Measurements from ENCODE around the gene MGAT2. TPM values are rescaled to one million over a fixed set of nuclear protein-coding genes. Genes with fewer than 3 reads are reported as not detected.
"Not testable (repeated sequence)": the region's sequence is repeated elsewhere in the genome, so short reads cannot be mapped to it uniquely, and the experiment has no call there.

The MGAT2 gene
- total RNA-seq, 4 donors from 2014 or later: 13.9 to 28.0 (median 19.7) TPM

DNA sequence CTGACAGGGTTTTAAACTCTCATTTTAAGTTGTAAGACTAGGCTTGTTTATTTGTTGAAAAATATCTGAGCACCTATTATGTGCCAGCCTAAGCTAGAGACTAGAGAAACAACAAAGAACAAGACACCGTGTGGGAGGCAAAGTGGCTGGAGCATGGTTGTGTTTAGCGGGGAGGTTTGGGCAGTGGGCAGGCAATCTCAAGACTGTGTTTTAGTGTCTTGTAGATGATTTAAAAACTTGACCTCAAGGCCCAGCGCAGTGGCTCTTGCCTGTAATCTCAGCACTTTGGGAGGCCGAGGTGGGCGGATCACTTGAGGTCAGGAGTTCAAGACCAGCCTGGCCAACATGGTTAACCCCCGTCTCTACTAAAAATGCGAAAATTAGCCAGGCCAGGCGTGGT is 7.9 kb upstream of the MGAT2 start:
- DNase-seq: no peak
- no peak for TF ChIP-seq POLR2A (IDR thresholded peaks at IDR 0.05)
- TF ChIP-seq, protein P1, sequence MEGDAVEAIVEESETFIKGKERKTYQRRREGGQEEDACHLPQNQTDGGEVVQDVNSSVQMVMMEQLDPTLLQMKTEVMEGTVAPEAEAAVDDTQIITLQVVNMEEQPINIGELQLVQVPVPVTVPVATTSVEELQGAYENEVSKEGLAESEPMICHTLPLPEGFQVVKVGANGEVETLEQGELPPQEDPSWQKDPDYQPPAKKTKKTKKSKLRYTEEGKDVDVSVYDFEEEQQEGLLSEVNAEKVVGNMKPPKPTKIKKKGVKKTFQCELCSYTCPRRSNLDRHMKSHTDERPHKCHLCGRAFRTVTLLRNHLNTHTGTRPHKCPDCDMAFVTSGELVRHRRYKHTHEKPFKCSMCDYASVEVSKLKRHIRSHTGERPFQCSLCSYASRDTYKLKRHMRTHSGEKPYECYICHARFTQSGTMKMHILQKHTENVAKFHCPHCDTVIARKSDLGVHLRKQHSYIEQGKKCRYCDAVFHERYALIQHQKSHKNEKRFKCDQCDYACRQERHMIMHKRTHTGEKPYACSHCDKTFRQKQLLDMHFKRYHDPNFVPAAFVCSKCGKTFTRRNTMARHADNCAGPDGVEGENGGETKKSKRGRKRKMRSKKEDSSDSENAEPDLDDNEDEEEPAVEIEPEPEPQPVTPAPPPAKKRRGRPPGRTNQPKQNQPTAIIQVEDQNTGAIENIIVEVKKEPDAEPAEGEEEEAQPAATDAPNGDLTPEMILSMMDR (IDR thresholded peaks at IDR 0.05): no peak
- WGBS, 2 donors: 86 to 93% methylated on average over 5 to 7 of the region's 8 CpGs
- no peak overlapping the region for H3K4me3 ChIP-seq
- H3K4me1 ChIP-seq: peaks cover 0 to 3% (median 0%) of the 10 kb centered on the region in 3 donors
- no peaks in the 10 kb centered on the region for H3K9me3 ChIP-seq
- peaks cover 0 to 18% (median under 1%) of the 10 kb centered on the region in 3 donors for H3K36me3 ChIP-seq
- intact Hi-C loops (cut with DNase I): no loop called here
- H3K27ac ChIP-seq: no peak overlapping the region
- no peaks in the 10 kb centered on the region for H3K27me3 ChIP-seq

DNA sequence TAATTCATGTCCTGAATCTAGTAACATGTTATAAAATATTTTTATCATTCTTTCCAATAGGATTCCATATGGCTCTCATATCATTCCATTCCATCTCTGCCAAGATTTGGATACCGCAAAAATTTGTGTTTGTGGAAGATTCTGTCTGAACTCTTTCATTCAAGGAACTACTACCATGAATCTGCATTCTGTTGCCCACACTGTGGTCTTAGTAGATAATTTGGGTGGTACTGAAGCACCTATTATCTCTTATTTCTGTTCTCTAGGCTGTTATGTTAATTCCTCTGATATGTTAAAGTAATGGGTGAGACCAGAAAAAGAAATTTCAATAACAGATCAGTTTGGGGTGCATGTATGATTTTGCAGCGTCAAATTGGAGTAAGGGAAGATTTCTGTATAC is 6.4 kb upstream of the MGAT2 start:
- Histone ChIP-seq H3K9me3 (no peaks in the 10 kb centered on the region), H3K4me1 (peaks cover under 1 to 19% (median 6%) of the 10 kb centered on the region in 3 donors), H3K27me3 (no peaks in the 10 kb centered on the region), H3K27ac (no peak overlapping the region), H3K36me3 (peaks cover 3 to 26% (median 7%) of the 10 kb centered on the region in 3 donors), H3K4me3 (no peak overlapping the region)
- intact Hi-C loops (cut with DNase I): no loop called here
- TF ChIP-seq POLR2A (IDR thresholded peaks at IDR 0.05): no peak
- TF ChIP-seq, protein P1 (IDR thresholded peaks at IDR 0.05): no peak
- WGBS, 2 donors: 89 to 97% methylated on average over 2 of the region's 2 CpGs
- no peak for DNase-seq

DNA sequence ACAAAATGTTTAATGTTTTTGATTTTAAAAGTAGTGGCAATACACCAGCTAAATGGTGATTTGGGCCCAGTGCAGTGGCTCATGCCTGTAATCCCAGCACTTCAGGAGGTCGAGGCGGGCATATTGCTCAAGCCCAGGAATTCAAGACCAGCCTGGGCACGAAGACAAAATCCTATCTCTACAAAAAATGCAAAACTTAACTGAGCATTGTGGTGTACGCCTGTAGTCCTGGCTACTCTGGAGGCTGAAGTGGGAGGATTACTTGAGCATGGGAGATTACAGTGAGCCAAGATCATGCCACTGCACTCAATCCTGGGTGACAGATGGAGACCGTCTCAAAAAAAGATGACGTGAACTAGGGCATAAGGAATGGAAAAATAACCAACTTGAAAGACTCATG is 4.8 kb upstream of the MGAT2 start:
- TF ChIP-seq, protein P1 (IDR thresholded peaks at IDR 0.05): no peak
- TF ChIP-seq POLR2A (IDR thresholded peaks at IDR 0.05): no peak
- intact Hi-C loops (cut with DNase I): no loop called here

DNA sequence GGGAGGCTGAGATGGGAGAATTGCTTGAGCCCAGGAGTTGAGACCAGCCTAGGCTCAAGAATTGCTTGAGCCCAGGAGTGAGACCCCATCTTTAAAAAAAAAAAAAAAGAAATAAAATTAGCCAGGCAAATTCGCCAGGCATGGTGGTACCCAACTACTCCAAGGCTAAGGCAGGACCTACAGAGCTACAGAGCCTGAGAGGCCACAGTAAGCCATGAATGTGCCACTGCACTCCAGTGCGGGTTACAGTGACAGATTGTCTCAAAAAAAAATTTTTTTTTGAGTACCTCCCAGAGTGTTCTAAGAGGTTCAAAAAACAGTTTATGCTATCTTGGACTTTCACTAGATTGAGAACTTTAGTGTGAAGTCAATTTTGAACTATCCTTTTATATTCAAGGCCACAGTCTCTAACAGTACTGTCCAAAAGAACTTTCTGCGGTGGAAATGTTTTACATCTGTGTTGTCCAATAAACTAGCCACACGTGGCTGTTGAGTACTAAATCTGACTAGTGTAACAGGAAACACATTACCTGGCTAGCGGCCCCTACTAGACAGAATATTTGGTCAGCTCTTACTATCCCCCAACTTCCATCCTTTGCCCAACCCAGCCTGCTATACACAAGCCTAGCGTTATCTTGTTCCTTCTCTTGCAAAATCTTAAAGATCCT is 2.6 kb upstream of the MGAT2 start:
- H3K4me1 ChIP-seq: peaks cover 16 to 45% (median 23%) of the 10 kb centered on the region in 3 donors
- H3K27me3 ChIP-seq: no peaks in the 10 kb centered on the region
- 83% methylated on average over 6 of the region's 6 CpGs for WGBS, 2 donors
- intact Hi-C loops (cut with DNase I): no loop called here
- no peak for TF ChIP-seq POLR2A (IDR thresholded peaks at IDR 0.05)
- TF ChIP-seq, protein P1 (IDR thresholded peaks at IDR 0.05): no peak
- peaks cover 3 to 26% (median 7%) of the 10 kb centered on the region in 3 donors for H3K36me3 ChIP-seq
- no peak overlapping the region for H3K27ac ChIP-seq
- DNase-seq: no peak
- no peak overlapping the region for H3K4me3 ChIP-seq
- no peaks in the 10 kb centered on the region for H3K9me3 ChIP-seq

More for the DNA sequence above, 4.8 kb upstream of the MGAT2 start:
- DNase-seq: no peak
- peaks cover 5 to 25% (median 9%) of the 10 kb centered on the region in 3 donors for H3K4me1 ChIP-seq
- peaks cover 3 to 26% (median 7%) of the 10 kb centered on the region in 3 donors for H3K36me3 ChIP-seq
- H3K9me3 ChIP-seq: no peaks in the 10 kb centered on the region
- 66 to 79% methylated on average over 6 of the region's 6 CpGs for WGBS, 2 donors
- H3K27me3 ChIP-seq: no peaks in the 10 kb centered on the region
- H3K4me3 ChIP-seq: no peak overlapping the region
- H3K27ac ChIP-seq: no peak overlapping the region

DNA sequence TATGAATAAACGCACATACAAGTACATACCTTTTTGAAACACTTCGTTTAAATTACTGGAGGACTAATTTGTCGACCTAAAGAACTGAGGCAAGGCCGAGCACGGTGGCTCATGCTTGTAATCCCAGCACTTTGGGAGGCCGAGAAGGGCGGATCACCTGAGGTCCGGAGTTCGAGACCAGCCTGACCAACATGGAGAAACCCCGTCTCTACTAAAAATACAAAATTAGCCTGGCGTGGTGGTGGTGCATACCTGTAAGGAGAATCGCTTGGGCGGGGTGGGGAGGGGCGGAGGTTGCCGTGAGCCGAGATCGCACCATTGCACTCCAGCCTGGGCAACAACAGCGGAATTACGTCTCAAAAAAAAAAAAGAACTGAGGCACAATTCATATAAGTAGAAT is 1.3 kb upstream of the MGAT2 start:
- H3K36me3 ChIP-seq: peaks cover 3 to 26% (median 7%) of the 10 kb centered on the region in 3 donors
- DNase-seq; H3K9me3 ChIP-seq; H3K27me3 ChIP-seq; intact Hi-C loops (cut with DNase I): not testable (repeated sequence)
- peaks cover 16 to 58% (median 31%) of the 10 kb centered on the region in 3 donors for H3K4me1 ChIP-seq
- WGBS, 2 donors: 32 to 57% methylated on average over 19 of the region's 19 CpGs
- H3K4me3 ChIP-seq: peak overlapping the region; percentile 51 to 93 (median 86)
- peak overlapping the region in 3 of 4 donors; percentile 94 to 97 (median 97) for H3K27ac ChIP-seq

Measured in esophagus squamous epithelium (tissue), 5 donors.